ENCODE results near the gene CA10. TPM values are rescaled to one million over a fixed set of nuclear protein-coding genes. Genes with fewer than 3 reads are reported as not detected.

CA10 gene
- total and polyA plus RNA-seq, 2 donors (not counting 3 experiments of a cell fraction or from before 2014, with no cell fraction given): not detected

GRCh38 chr17:51827140-51827539 is 331.4 kb downstream of the CA10 start:
- FAIRE-seq: no peak
- ChIA-PET POLR2A (no interaction called here), CTCF (no interaction called here)
- no peak for TF ChIP-seq JUN (IDR thresholded peaks at IDR 0.05; ENCODE audit: borderline replicate concordance, insufficient read depth, insufficient read length, low read depth)
- TF ChIP-seq FOS (IDR thresholded peaks at IDR 0.05; ENCODE audit: borderline replicate concordance, insufficient read depth, low read length): no peak
- no peak for TF ChIP-seq MYC (IDR thresholded peaks at IDR 0.05; ENCODE audit: low read depth, low read length)
- no peak for TF ChIP-seq POLR2AphosphoS5 (IDR thresholded peaks at IDR 0.05; ENCODE audit: insufficient read depth, low read depth, low read length)
- no peak for TF ChIP-seq CTCF (IDR thresholded peaks at IDR 0.05; ENCODE audit: extremely low read depth in 1 of 2, insufficient read depth in 1 of 2, low read depth in 1 of 2, low read length in 2 of 2)
- no peak for TF ChIP-seq MAX (IDR thresholded peaks at IDR 0.05; ENCODE audit: insufficient read depth, insufficient read length)
- no peak for TF ChIP-seq GATA2 (IDR thresholded peaks at IDR 0.05; ENCODE audit: insufficient read depth, insufficient read length, low read depth, low read length)
- TF ChIP-seq EZH2 (IDR thresholded peaks at IDR 0.05; ENCODE audit: borderline replicate concordance, low read depth, low read length, severe bottlenecking): no peak
- TF ChIP-seq POLR2A (IDR thresholded peaks at IDR 0.05; ENCODE audit: low read depth, low read length): no peak
- no peak overlapping the region for H2AFZ ChIP-seq (ENCODE audit: low read depth, low read length)
- no TSS peak for BruUV-seq (replicated peaks)
- H3K79me2 ChIP-seq (ENCODE audit: control insufficient read depth, insufficient read depth, low read length): no peaks in the 10 kb centered on the region
- no peak for DNase-seq (ENCODE audit: low read depth, low spot score)
- no peaks in the 10 kb centered on the region for H3K9me1 ChIP-seq (replicated peaks; ENCODE audit: control insufficient read depth, extremely low read depth, insufficient read depth, low read length)
- no peak overlapping the region for H3K4me3 ChIP-seq (replicated peaks in 1 of 3; ENCODE audit: insufficient read depth in 1 of 3, low read depth in 1 of 3, low read length in 3 of 3)
- dilution Hi-C loops (cut with MboI; ENCODE audit: extremely low pct_ligation_motif_present, low sequenced_read_pairs) (no loop called here), intact Hi-C loops (cut with micrococcal nuclease) (no loop called here)
- no peaks in the 10 kb centered on the region for H3K36me3 ChIP-seq (ENCODE audit: control insufficient read depth in 2 of 2, extremely low read depth in 1 of 2, insufficient read depth in 2 of 2, low read length in 2 of 2)
- no peaks in the 10 kb centered on the region for H3K4me1 ChIP-seq (ENCODE audit: control insufficient read depth, extremely low read depth, insufficient read depth, low read length)
- no peak overlapping the region for H3K4me2 ChIP-seq (ENCODE audit: insufficient read depth, low read length)
- H4K20me1 ChIP-seq (replicated peaks; ENCODE audit: control insufficient read depth, extremely low read depth, insufficient read depth, low read length): no peaks in the 10 kb centered on the region
- no peak overlapping the region for H3K27ac ChIP-seq (ENCODE audit: insufficient read depth, low read depth, low read length)
- H3K9me3 ChIP-seq (replicated peaks; ENCODE audit: control insufficient read depth, insufficient read depth, low read length): peaks cover 7% of the 10 kb centered on the region
- H3K9ac ChIP-seq (replicated peaks; ENCODE audit: extremely low read depth, insufficient read depth, low read length): no peak overlapping the region
- no peaks in the 10 kb centered on the region for H3K27me3 ChIP-seq (ENCODE audit: control insufficient read depth in 2 of 2, insufficient read depth in 2 of 2, low read length in 2 of 2)
